ENCODE measurements around the gene SIPA1L3. TPM values are rescaled to one million over a fixed set of nuclear protein-coding genes. Genes with fewer than 3 reads are reported as not detected.

SIPA1L3 gene
- total and polyA plus RNA-seq, 10 of the 15 experiments (the other 5 are each of a cell fraction or from before 2014, with no cell fraction given): 0.24 to 66.2 (median 19.1) TPM

GRCh38 chr19:37931881-37932655, 25.1 kb downstream of the SIPA1L3 start (continued):
- TF ChIP-seq, protein P1, sequence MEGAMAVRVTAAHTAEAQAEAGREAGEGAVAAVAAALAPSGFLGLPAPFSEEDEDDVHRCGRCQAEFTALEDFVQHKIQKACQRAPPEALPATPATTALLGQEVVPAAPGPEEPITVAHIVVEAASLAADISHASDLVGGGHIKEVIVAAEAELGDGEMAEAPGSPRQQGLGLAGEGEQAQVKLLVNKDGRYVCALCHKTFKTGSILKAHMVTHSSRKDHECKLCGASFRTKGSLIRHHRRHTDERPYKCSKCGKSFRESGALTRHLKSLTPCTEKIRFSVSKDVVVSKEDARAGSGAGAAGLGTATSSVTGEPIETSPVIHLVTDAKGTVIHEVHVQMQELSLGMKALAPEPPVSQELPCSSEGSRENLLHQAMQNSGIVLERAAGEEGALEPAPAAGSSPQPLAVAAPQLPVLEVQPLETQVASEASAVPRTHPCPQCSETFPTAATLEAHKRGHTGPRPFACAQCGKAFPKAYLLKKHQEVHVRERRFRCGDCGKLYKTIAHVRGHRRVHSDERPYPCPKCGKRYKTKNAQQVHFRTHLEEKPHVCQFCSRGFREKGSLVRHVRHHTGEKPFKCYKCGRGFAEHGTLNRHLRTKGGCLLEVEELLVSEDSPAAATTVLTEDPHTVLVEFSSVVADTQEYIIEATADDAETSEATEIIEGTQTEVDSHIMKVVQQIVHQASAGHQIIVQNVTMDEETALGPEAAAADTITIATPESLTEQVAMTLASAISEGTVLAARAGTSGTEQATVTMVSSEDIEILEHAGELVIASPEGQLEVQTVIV (IDR thresholded peaks at IDR 0.05; ENCODE audit: borderline replicate concordance, partially characterized antibody): no peak
- TF ChIP-seq JUNB (IDR thresholded peaks at IDR 0.05) (no peak), SREBF1 (IDR thresholded peaks at IDR 0.05; ENCODE audit: low read length) (no peak), ZNF592 (IDR thresholded peaks at IDR 0.05) (no peak), MTA2 (IDR thresholded peaks at IDR 0.05; ENCODE audit: low read depth) (0 out of 2 replicates have a peak, but pooled peaks have one; percentile 16), EGR1 (IDR thresholded peaks at IDR 0.05; ENCODE audit: borderline replicate concordance in 1 of 2, low read depth in 2 of 2, low read length in 2 of 2) (no peak), CEBPZ (IDR thresholded peaks at IDR 0.05; ENCODE audit: low read depth, low read length) (no peak), IRF5 (IDR thresholded peaks at IDR 0.05; ENCODE audit: borderline replicate concordance) (no peak), POU2F2 (IDR thresholded peaks at IDR 0.05; ENCODE audit: borderline replicate concordance, low read depth, low read length) (no peak; the same call in 2 of the 3 replicates), ZNF217 (IDR thresholded peaks at IDR 0.05) (no peak), REST (IDR thresholded peaks at IDR 0.05; ENCODE audit: low read depth, low read length) (no peak), ESRRA (IDR thresholded peaks at IDR 0.05; ENCODE audit: low read length) (no peak), NFXL1 (IDR thresholded peaks at IDR 0.05; ENCODE audit: borderline replicate concordance) (no peak)

Data from GM12878 (cell line).